ENCODE measurements around the gene NSRP1.

DNA sequence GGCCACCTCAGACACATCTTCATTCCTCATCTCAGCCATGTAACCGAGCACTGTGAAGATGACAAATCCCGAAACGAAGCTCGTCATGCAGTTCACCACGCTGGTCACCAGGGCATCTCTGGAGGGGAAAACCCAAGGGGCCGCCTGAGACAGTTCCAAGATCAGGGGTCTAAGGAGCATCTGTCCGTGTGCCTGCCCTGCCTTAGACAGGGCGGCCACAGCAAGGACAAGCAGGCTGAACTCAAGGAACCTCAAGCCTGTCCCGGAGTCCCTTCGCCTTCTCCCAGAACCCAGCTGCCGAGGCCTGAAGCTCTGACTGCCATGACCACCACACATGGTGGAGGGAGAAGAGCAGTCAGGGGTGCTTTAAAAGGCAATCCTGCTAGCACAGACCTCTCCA lies 96.1 kb downstream of the NSRP1 start:
- TF ChIP-seq, protein P1, sequence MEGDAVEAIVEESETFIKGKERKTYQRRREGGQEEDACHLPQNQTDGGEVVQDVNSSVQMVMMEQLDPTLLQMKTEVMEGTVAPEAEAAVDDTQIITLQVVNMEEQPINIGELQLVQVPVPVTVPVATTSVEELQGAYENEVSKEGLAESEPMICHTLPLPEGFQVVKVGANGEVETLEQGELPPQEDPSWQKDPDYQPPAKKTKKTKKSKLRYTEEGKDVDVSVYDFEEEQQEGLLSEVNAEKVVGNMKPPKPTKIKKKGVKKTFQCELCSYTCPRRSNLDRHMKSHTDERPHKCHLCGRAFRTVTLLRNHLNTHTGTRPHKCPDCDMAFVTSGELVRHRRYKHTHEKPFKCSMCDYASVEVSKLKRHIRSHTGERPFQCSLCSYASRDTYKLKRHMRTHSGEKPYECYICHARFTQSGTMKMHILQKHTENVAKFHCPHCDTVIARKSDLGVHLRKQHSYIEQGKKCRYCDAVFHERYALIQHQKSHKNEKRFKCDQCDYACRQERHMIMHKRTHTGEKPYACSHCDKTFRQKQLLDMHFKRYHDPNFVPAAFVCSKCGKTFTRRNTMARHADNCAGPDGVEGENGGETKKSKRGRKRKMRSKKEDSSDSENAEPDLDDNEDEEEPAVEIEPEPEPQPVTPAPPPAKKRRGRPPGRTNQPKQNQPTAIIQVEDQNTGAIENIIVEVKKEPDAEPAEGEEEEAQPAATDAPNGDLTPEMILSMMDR (IDR thresholded peaks at IDR 0.05), result no peak
- TF ChIP-seq EP300 (IDR thresholded peaks at IDR 0.05) (no peak), POLR2A (IDR thresholded peaks at IDR 0.05) (no peak)
